ENCODE measurements around the gene HOXD3.

HOXD3 gene

GRCh38 chr2:176156807-176157498 lies at the start of gene HOXD3:
HOXD3 (plus strand) TSS chr2:176157307; CDS start chr2:176169115, 11,808 bp downstream.
- no peak for DNase-seq (ENCODE audit: low spot score)

- no peak for DNase-seq (ENCODE audit: low spot score)
Measured at GRCh38 chr2:176107731-176108181, 49.4 kb upstream of the HOXD3 start.

- DNase-seq (ENCODE audit: low spot score) = no peak
Measured at GRCh38 chr2:176109192-176109901, 47.8 kb upstream of the HOXD3 start.

GRCh38 chr2:176109946-176110345 lies 47.2 kb upstream of the HOXD3 start:
- no peak for DNase-seq (ENCODE audit: low spot score)

- no peak for DNase-seq (ENCODE audit: low spot score)
Measured at GRCh38 chr2:176110415-176111308, 46.4 kb upstream of the HOXD3 start.

- DNase-seq (ENCODE audit: low spot score) = no peak
Measured at GRCh38 chr2:176111309-176111663, 45.8 kb upstream of the HOXD3 start.

- no peak for DNase-seq (ENCODE audit: low spot score)
Measured at GRCh38 chr2:176111846-176112374, 45.2 kb upstream of the HOXD3 start.

- no peak for DNase-seq (ENCODE audit: low spot score)
Measured at GRCh38 chr2:176112375-176113302, 44.5 kb upstream of the HOXD3 start.

- DNase-seq (ENCODE audit: low spot score) = no peak
Measured at GRCh38 chr2:176114120-176114929, 42.8 kb upstream of the HOXD3 start.

- no peak for DNase-seq (ENCODE audit: low spot score)
Measured at GRCh38 chr2:176114930-176115625, 42.0 kb upstream of the HOXD3 start.

- no peak for DNase-seq (ENCODE audit: low spot score)
Measured at GRCh38 chr2:176115883-176116813, 41.0 kb upstream of the HOXD3 start, which contains the start of gene HOXD10. HOXD10 (plus strand) TSS chr2:176116778; CDS start chr2:176116834, 56 bp downstream.

GRCh38 chr2:176117162-176117822 lies 39.8 kb upstream of the HOXD3 start:
- DNase-seq (ENCODE audit: low spot score) = no peak

GRCh38 chr2:176117823-176118371 lies 39.2 kb upstream of the HOXD3 start:
- no peak for DNase-seq (ENCODE audit: low spot score)

GRCh38 chr2:176118601-176119339 lies 38.3 kb upstream of the HOXD3 start:
- DNase-seq (ENCODE audit: low spot score) = no peak

GRCh38 chr2:176120364-176121189 lies 36.5 kb upstream of the HOXD3 start:
- no peak for DNase-seq (ENCODE audit: low spot score)

Data from Ammon's horn (tissue), 1 donor.